OCI-M2 (cell line): Measurements from ENCODE around the gene TP53I11.

Experiments used
- DNase-seq: peaks from one replicate; lab custom pipeline; 2025; ENCODE audit not compliant: unreplicated experiment; lab: John Stamatoyannopoulos, UW

The TP53I11 gene

GRCh38 chr11:44978961-44979331, 28.3 kb upstream of the TP53I11 start:
- DNase-seq, result no peak

- DNase-seq, result no peak
Measured at GRCh38 chr11:44978274-44978960, 27.7 kb upstream of the TP53I11 start.

DNA sequence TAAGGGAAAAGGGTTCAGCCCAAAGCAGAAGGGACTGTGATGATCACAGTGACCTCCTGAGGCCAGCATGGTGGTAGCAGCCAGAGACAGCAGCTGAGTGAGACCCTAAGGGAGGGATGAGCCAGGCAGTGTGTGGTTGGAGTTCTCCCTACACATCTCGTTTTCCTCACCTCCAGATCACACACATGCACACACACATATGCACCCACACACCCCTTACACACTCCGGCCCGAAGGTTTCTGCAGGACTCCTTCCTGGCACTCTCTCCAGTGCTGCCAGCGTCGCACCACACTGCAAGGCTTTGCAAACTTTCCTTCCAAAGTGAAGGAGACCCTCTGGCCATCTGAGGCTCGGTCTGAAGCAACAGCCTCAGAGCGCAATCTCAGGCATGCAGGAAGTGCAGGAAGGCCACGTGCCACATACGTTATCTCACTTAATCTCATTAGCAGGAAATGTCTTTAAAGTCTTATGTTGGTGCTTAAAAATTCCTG, 26.9 kb upstream of the TP53I11 start:
- no peak for DNase-seq

- no peak for DNase-seq
Measured at GRCh38 chr11:44976576-44976975, 25.9 kb upstream of the TP53I11 start.

DNA sequence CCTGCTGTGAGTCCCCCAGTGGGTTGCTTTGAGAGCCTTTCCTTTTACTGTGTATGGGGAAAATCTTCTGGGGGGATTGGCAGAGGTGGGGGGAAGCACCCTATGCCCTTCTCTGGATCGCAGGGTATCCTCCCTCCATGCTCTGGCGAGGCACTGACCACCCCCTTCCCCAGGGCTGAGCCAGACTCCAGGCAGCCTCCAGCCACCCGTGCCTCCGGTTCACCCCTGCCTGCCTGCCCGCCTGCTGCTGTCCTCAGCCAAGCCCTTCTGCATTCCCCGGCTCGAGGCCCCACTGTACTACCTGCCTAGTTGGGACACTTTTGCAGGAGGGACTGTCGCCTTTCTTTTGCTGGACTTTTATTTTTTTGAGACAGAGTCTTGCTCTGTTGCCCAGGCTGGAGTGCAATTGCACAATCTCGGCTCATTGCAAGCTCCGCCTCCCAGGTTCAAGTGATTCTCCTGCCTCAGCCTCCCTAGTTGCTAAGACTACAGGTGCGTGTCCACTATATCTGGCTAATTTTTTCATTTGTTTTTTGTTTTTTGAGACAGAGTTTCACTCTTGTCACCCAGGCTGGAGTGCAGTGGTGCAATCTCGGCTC, 23.8 kb upstream of the TP53I11 start:
- no peak for DNase-seq

DNA sequence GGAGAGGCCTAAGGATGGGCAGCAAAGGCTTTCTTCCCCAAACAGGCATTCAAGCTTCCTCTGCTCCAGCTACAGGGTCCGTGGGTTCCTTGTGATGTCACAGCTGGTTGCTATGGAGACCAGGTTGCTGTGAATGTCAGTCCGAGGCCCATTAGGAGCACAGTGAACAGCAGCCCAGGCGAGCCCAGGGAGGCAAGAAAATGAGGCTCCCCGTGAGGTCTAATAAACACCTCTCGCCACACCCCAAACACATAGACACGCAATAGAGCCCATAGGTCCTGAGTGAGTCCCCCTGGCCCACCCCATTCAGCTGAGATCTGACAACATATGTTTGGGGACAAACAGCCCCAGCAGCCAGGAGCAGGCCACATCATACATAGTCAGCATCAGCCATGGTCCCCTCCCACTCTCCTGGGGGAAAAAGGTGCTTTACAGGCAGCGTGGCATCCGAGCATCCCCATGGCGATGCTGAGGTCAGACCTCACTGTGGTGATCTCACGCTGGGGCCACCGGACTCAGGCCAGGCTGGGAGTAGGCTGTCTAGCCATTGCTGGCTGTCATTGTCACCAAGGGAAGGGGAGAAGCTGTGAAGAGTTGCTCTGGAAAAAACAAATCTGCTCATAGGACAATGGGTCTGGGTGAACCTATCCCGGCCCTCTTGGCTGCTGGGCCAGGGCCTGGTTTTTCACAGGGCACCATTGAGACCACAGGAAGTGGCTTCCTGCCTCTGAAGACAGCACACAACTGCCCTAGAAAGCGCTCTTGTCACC, 23.1 kb upstream of the TP53I11 start:
- no peak for DNase-seq

GRCh38 chr11:44972746-44973435, 22.2 kb upstream of the TP53I11 start:
- no peak for DNase-seq

DNA sequence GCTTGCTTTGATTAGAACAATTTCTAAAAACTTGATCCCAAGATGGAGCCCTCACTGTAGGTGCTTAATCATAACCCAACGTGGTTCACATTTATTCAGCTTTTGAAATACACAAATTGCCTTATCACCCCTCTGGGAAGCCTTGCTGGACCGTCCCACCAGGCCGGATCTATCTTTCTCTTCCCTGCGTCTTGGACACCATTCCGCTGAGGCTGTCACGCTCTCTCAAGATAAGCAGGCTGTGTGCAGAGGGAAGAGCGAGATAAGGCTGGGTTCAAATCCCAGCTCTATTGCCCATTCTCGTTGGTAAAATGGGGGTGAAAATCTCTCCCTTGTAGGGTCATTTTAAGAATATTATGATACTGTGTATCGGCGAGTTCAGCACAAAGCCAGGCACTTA, 20.5 kb upstream of the TP53I11 start:
- DNase-seq, result no peak

DNA sequence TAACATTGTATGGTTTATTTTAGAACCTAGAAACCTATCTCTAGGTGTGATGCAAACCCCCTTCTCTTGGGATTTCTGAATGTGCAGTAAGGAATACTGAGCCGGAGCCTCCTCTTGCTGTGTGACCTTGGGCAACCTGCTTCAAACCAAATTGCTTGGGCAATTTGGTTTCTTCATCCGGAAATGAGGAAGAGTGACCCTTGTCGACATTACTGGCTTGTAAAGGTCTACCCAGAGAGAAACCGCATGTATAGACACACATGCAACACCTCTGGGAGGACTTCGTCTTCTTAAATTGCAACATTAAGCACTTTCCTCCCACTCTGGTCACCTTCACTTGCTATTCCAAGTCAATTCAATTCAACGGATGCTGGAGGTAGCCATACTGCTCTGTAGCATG, 19.6 kb upstream of the TP53I11 start:
- no peak for DNase-seq

GRCh38 chr11:44969651-44970252, 19.1 kb upstream of the TP53I11 start:
- no peak for DNase-seq

DNA sequence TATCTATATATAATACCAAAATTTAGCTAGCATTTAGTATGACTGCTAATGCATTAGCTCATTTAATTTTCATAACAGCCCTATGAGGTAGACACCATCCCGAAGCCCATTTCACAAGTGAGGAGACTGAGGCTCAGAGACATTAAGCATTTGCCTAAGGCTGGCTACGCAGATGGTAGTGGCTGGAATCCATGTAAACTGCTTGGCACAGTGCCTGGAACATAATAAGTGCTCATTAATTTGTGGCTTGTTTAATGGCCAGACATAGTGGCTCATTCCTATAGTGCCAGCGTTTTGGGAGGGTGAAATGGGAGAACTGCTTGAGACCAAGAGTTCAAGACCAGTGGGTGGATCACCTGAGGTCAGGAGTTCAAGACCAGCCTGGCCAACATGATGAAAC, 17.8 kb upstream of the TP53I11 start:
- DNase-seq, result no peak

GRCh38 chr11:44967930-44968496, 17.3 kb upstream of the TP53I11 start:
- no peak for DNase-seq

DNA sequence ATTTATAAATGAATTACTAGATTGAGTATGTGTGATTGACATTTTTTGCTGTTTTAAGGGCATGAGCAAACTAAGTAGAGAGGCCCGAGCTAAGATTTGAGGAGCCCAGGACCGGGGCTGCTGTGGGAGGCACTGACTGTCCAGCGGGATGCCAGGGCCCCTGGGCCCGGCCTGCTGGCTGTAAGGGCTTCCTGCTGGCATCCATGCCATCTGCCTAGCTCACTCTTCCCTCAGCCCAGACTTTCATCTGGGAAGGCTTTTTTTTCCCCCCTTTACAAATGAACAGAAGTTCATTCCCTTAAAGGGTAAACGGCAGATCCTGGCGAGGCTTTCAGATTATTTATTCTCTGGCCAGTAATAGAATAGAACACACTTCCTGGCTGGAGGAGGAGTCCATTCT, 16.0 kb upstream of the TP53I11 start:
- no peak for DNase-seq

GRCh38 chr11:44964526-44965209, 14.0 kb upstream of the TP53I11 start:
- no peak for DNase-seq

GRCh38 chr11:44963948-44964347, 13.3 kb upstream of the TP53I11 start:
- DNase-seq, result no peak

DNA sequence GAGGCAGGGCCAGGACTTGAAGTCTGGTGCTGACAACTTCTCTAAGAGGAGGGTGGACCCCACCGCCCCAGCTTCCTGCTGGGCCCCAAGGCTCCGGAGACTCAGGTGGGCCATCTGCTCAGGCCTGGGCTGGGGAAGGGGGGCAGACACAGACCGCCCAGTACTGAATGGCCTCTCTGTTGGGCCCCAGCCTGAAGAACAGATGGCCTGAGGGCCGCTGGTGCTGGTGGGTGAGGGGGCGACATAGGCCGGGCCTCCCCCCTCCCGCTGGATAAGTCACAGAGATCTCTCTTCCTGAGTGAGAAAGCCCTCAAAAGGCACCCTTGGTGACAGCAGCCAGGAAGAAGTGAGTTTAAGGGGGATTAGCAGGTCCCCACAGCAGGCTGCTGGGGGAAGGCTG, 12.5 kb upstream of the TP53I11 start:
- DNase-seq, result no peak

DNA sequence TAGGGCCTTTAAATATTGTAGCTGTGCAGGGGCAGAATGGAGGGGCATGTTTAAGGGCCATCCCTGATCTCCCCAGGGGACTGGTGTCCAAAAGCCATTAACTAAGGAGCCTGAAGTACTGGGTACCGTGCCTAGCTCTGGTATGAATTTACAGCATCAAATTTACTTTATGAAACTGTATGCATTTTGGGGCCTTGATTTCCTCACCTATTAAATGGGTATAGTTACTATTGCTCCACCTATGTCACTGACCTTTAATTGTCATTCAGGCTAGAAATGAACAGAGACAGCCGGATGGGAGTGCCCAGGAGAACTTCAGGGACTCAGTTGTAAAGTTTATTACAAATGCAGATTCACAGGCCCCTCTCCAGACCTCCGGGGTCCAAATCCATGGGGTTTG, 11.8 kb upstream of the TP53I11 start:
- no peak for DNase-seq

DNA sequence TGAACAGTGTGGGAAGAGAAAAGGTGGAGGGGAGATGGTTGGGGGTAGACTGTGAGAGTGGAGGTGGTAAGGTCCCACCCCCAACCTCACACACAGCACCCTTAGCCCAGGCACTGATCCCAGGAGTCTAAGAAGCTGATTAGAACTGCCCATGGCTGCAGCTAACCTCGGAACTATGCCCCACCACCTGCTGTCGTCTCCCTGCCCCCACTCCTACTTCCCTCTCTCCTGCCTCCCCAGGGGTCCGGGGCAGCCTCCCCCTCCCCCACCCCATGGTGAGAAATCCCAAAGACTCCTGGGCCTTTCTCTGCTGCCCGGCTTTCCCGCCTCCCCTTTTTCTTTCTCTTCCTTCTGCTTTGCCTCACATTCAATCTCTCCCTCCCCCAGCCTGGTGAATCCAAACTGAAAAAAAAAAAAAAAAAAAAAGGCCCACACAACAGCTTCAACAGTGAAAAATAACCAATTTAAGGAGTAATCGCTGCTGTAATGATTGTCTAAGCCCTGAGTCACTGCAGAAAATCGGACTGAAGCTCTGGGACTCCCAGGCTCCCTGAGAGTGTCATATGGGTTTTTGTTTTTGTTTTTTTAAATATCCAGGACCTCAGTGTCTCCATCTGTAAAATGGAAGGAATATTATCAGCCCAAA, 9.6 kb upstream of the TP53I11 start:
- no peak for DNase-seq

GRCh38 chr11:44959064-44959463, 8.4 kb upstream of the TP53I11 start:
- DNase-seq, result no peak
